Uterus (tissue), 2 donors: ENCODE data around the gene C13orf46.

Source experiments
- CTCF ChIP-seq, 4 experiments: fragments of 200-600 bp in 2 of 4; fragments of 450-650 bp in 2 of 4; sonication (generic) in 2 of 4; IDR thresholded peaks; one replicate each; pipeline ENCODE4 v1.5.1; 2016 to 2019; ENCODE audit warnings: antibody characterized with exemption in 4 of 4, mild to moderate bottlenecking in 2 of 4, moderate library complexity in 1 of 4
- POLR2A ChIP-seq, 2 donors: fragments of 450-650 bp; IDR thresholded peaks; one replicate each; pipeline ENCODE4 v1.6.1; 2016; ENCODE audit warnings: antibody characterized with exemption in 2 of 2, mild to moderate bottlenecking in 1 of 2, moderate library complexity in 1 of 2

- no peak for TF ChIP-seq CTCF (IDR thresholded peaks at IDR 0.05)
- no peak for TF ChIP-seq POLR2A (IDR thresholded peaks at IDR 0.05)
Measured at GRCh38 chr13:114013952-114014629, 40.2 kb upstream of the C13orf46 start.
